GM12801 (cell line): ENCODE measurements around the gene C1QTNF5.

ENCODE experiments used
- CTCF ChIP-seq: IDR thresholded peaks from one replicate; pipeline ENCODE4 v1.5.1; 2011; ENCODE audit warnings: control low read depth; ENCODE audit not compliant: insufficient read length; ENCODE audit errors: extremely low read depth

The C1QTNF5 gene

GRCh38 chr11:119336744-119337469, 3.8 kb downstream of the C1QTNF5 start:
- TF ChIP-seq CTCF = no peak

GRCh38 chr11:119335655-119336543, 4.8 kb downstream of the C1QTNF5 start:
- no peak for TF ChIP-seq CTCF

GRCh38 chr11:119335091-119335654, 5.5 kb downstream of the C1QTNF5 start:
- no peak for TF ChIP-seq CTCF

- TF ChIP-seq CTCF = no peak
Observed at GRCh38 chr11:119334174-119334930, 6.3 kb downstream of the C1QTNF5 start, which contains the start of gene RNF26. Gene RNF26, plus strand, starts transcription at chr11:119334527. Its CDS starts 596 bp downstream, at chr11:119335123.

- TF ChIP-seq CTCF = no peak
Observed at GRCh38 chr11:119332111-119332765, 8.4 kb downstream of the C1QTNF5 start.

- no peak for TF ChIP-seq CTCF
Observed at GRCh38 chr11:119330237-119330636, 10.4 kb downstream of the C1QTNF5 start.
